HG02938 (cell line): ENCODE data around the gene TMIE.

Experiments used
- ATAC-seq: cut with Tn5 transposase; IDR thresholded peaks from one replicate; pipeline ENCODE4 v1.9.1; 2021; ENCODE audit warnings: mild to moderate bottlenecking, moderate library complexity; ENCODE audit not compliant: unreplicated experiment

Gene TMIE

GRCh38 chr3:46701181-46701939 lies at the start of gene TMIE:
TSS of gene TMIE (plus strand) at chr3:46701392. CDS start at chr3:46701488, 96 bp downstream.
- no peak for ATAC-seq

DNA sequence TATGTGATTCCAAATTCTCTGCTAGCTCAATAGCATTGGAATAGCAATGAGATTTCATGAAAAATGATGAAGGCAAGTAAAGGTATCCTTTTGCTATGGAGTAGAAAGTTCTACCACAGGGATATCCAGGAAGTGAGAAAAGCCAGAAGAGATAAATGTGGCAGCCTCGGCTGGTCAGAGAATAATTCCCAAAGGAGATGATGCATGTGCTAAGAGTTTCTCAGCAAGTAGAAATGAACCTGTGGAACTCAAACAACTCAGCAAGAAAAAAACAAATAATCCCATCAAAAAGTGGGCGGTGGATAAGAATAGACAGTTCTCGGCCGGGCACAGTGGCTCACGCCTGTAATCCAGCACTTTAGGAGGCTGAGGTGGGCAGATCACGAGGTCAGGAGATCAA lies 45.9 kb upstream of the TMIE start:
- ATAC-seq = no peak

GRCh38 chr3:46656778-46657556 lies 44.2 kb upstream of the TMIE start:
- no peak for ATAC-seq

- no peak for ATAC-seq
Measured at GRCh38 chr3:46659285-46659684, 41.9 kb upstream of the TMIE start.

GRCh38 chr3:46660003-46660402 lies 41.2 kb upstream of the TMIE start:
- no peak for ATAC-seq

- no peak for ATAC-seq
Measured at GRCh38 chr3:46660543-46661523, 40.4 kb upstream of the TMIE start.

DNA sequence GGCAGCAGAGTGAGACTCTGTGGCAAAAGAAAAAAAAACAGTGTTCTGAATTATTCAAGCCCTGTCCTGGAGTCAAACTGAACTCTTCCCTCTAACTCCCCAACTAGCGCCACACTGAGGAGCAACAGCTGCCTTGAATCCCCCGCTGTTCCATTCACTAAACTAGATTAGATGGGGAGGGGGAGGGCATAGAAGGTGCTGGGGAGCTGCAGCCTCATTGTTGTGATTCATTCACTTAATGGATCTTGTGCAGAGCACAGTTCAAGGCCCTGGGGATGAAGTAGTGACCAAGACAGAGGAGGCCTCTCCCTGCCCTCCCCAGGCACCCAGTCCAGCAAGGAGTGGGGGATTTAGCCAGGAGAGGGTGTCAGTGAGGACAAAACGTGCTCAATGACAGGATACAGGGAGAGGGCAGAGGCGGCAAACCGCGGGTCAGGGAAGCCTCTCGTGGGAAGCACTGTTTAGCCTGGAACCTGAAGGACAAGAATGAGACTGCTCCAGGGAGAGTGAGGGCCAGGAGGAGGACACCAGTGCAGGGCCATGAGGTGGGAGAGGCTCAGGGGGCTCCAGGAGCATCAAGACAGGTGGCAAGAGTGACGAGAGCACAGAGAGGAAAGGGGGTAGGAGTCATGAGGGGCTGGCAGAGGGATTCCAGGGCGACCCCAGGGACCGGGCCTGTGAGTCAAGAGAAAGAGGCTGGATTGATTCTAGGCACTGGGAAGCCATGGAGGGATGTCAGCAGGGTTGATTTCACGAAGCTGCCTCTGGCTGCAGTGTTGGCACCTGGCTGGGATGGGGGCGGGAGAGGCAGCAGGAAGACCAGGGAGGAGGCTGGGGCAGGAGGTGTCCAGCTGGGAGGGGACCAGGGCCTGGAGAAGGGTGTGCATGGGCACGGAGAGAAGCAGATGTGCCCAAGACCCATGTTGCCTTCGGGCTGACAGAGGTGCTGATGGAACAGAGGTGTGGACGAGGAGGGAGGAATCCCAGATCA lies 39.1 kb upstream of the TMIE start:
- no peak for ATAC-seq

- no peak for ATAC-seq
Measured at GRCh38 chr3:46662771-46663551, 38.2 kb upstream of the TMIE start.

DNA sequence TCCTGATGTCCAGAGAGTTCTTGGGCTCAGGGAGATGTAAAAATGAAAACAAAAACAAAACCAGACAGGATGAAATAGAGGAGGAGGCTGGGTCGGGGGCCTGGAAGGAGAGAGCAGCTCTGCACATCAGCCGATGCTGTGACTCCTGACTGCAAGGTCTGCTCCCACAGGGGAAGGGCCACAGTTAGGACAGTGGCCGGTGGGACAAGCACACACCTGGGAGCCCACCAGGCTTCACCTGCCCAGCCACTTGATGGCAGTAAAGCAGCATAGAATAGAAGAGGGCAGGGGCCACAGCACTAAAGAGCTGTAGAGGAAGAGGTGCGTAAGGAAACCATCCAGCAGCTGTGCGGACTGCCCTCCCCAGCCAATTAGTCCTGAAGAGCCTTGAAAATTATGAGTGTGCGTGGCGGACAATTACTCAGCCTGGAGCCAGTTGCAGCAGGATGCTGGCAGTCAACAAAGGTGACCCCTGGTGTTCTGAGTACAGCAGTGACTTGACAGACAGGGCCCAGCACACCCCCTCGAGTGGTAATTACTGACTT lies 37.5 kb upstream of the TMIE start:
- no peak for ATAC-seq

- no peak for ATAC-seq
Measured at GRCh38 chr3:46664188-46664970, 36.8 kb upstream of the TMIE start.

DNA sequence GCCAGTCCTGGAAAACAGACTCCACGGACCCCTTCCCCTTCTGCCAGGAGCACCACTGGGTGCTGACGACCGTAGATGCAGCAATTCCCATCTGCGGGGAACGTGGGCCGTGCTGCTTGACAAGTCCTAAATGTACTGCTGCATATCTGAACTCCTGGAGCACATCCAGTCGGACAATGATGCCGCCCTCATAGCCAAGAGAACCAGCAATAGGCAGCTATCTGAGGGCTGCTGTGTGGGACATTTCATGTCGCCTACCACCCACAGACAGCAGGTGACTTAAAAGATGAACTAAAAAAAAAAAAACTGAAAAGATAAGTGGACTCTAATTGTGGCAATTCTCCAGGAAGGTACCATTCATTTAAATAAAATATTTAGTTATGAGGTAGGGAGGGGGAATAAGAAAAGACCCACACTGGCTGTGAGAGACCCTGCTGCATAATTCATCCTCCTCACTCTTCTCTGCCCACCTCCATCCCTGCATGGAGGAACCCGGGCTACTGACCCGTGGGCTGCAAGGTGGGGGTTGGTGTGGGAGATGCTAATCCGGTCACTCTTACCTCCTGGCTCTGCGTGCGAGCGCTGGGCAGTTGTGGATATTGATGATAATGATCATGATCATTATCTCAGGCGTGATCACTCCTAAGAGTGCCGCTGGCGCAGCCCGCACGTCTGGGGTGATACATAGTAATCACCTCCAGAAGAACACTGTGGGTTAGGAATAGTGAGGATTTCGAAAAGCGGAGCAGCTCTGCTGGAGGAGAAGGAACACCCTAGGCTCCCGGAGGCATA lies 36.0 kb upstream of the TMIE start:
- no peak for ATAC-seq

DNA sequence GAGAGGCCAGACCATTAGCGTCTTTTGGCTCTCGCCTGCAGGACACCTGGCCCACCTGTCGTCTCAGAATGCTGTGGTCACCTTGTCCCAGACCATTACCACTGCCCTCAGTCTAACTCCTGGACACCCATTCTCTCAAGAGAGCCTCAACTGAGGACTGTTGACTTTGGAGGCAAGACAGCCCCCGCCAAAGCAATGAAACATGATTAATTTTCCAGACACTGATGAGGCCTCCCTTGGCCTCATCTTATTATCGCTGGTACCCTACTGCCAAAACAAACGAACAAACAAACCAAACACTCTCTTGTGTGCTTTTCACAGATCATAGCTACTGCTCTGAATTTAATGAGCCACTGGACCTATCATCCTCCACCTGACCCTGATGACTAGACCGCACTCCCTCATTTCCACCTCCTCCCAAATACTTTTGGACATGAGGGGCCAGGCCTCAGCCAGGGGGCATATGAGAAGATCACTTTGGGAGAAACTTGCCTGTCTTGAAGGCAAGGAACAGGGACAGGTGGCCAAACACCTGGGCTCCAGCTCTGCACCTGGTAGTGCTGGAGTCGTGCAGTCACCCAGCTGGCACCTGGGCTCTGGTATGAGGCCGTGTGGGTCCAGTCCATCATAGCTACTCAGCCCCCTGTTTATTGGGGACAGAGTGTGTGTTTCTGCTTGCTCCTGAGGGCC lies 35.3 kb upstream of the TMIE start:
- no peak for ATAC-seq

DNA sequence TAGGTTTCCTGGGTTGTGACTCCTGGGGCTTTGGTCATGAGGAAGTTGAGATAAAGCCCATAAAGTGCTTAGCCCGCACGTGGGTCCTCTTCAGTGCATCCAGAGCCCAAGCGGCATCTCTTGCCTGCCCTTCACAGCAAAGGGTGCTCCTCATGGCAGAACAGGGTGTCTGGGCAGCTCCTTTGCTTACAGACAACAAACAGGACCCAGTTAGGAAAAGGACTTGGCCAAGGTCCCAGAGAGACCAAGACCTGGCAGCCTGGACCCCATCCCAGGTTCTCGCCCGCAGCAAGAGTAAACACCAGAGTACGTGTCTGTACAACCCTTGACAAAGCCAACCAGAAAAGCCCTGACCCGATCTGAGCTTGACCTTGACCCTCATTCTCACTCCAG lies 34.7 kb upstream of the TMIE start:
- no peak for ATAC-seq

- no peak for ATAC-seq
Measured at GRCh38 chr3:46667061-46667621, 34.1 kb upstream of the TMIE start.

DNA sequence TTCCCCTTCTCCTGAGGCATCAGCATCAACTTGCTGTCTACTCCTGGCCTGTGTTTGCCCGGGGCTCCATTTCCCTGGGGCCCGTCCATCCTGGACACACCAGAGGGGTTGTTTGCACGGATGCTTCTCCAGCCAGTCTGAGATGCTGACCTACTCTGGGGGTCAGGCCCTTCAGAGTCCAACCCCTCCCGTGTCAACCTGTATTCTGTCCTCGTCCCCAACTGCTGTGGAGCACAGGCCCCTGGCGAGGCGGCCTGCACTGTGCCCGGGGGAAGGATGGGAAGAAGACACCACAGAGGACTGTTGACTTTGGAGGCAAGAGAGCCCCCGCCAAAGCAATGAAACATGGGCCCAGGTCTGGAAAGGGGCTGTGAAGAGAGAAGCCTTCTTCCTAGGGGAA lies 33.5 kb upstream of the TMIE start:
- no peak for ATAC-seq

GRCh38 chr3:46668116-46668515 lies 33.1 kb upstream of the TMIE start:
- ATAC-seq = no peak
